H9 (cell line): ENCODE results near the gene CMTM5. TPM values are rescaled to one million over a fixed set of nuclear protein-coding genes. Genes with fewer than 3 reads are reported as not detected.

Experiments
- DNase-seq: peaks from one replicate; pipeline ENCODE4 v3.0.0-alpha.2; 2017
- H2AFZ ChIP-seq: one replicate; pipeline ENCODE4 v1.6.1; 2013; ENCODE audit warnings: mild to moderate bottlenecking, low read length, control low read depth, moderate library complexity
- H2AK5ac ChIP-seq: 2 replicates; pipeline ENCODE4 v1.6.1; 2013; ENCODE audit warnings: low read length, control low read depth, mixed read lengths; ENCODE audit not compliant: insufficient read length
- H2BK120ac ChIP-seq: one replicate; pipeline ENCODE4 v1.6.1; 2013; ENCODE audit warnings: low read depth, mild to moderate bottlenecking, low read length, control low read depth, inconsistent platforms; ENCODE audit not compliant: poor library complexity, severe bottlenecking
- H2BK12ac ChIP-seq: 2 replicates; pipeline ENCODE4 v1.6.1; 2013; ENCODE audit warnings: low read length, control low read depth, mixed read lengths, low read depth; ENCODE audit not compliant: insufficient read length
- H2BK15ac ChIP-seq: 2 replicates; pipeline ENCODE4 v1.6.1; 2013; ENCODE audit warnings: low read depth, low read length, control low read depth
- H2BK20ac ChIP-seq: one replicate; pipeline ENCODE4 v1.6.1; 2013; ENCODE audit warnings: low read depth, mild to moderate bottlenecking, low read length, control low read depth, inconsistent platforms; ENCODE audit not compliant: poor library complexity, severe bottlenecking
- H2BK5ac ChIP-seq: 2 replicates; pipeline ENCODE4 v1.6.1; 2013; ENCODE audit warnings: low read length, control low read depth, mixed read lengths; ENCODE audit not compliant: insufficient read length
- H3K14ac ChIP-seq: 2 replicates; pipeline ENCODE4 v1.6.1; 2013; ENCODE audit warnings: low read length, control low read depth; ENCODE audit not compliant: insufficient read depth
- H3K18ac ChIP-seq: 2 replicates; pipeline ENCODE4 v1.6.1; 2013; ENCODE audit warnings: low read depth, mild to moderate bottlenecking, mixed read lengths, low read length, control low read depth; ENCODE audit not compliant: insufficient read length
- H3K23ac ChIP-seq: 2 replicates; pipeline ENCODE4 v1.6.1; 2013; ENCODE audit warnings: low read length, control low read depth, mixed read lengths, low read depth; ENCODE audit not compliant: insufficient read length
- H3K23me2 ChIP-seq: 2 replicates; pipeline ENCODE4 v1.6.1; 2013; ENCODE audit warnings: low read depth, mild to moderate bottlenecking, mixed read lengths, low read length, control low read depth; ENCODE audit not compliant: insufficient read length, poor library complexity, severe bottlenecking
- H3K27ac ChIP-seq: 2 replicates; pipeline ENCODE4 v1.5.1; 2013; ENCODE audit warnings: low read length, control low read depth, mixed read lengths, low read depth; ENCODE audit not compliant: insufficient read length
- H3K27me3 ChIP-seq: 2 replicates; pipeline ENCODE4 v1.6.1; 2013; ENCODE audit warnings: low read length, control low read depth, inconsistent platforms; ENCODE audit not compliant: insufficient read depth
- H3K4ac ChIP-seq: 2 replicates; pipeline ENCODE4 v1.6.1; 2013; ENCODE audit warnings: low read depth, mild to moderate bottlenecking, control low read depth, inconsistent platforms, low read length, moderate library complexity
- H3K4me1 ChIP-seq: 2 replicates; pipeline ENCODE4 v1.6.1; 2013; ENCODE audit warnings: low read length, control low read depth, inconsistent platforms; ENCODE audit not compliant: insufficient read depth
- H3K4me2 ChIP-seq: 2 replicates; pipeline ENCODE4 v1.6.1; 2013; ENCODE audit warnings: low read length, control low read depth, mixed read lengths; ENCODE audit not compliant: insufficient read length, insufficient read depth
- H3K56ac ChIP-seq: 2 replicates; pipeline ENCODE4 v1.6.1; 2013; ENCODE audit warnings: low read depth, mild to moderate bottlenecking, mixed read lengths, low read length, control low read depth; ENCODE audit not compliant: insufficient read length
- H3K79me1 ChIP-seq: 2 replicates; pipeline ENCODE4 v1.6.1; 2013; ENCODE audit warnings: low read depth, mild to moderate bottlenecking, moderate library complexity, low read length, control low read depth, inconsistent platforms; ENCODE audit not compliant: insufficient read depth, poor library complexity, severe bottlenecking
- H3K79me2 ChIP-seq: 2 replicates; pipeline ENCODE4 v1.6.1; 2013; ENCODE audit warnings: low read length, control low read depth, inconsistent platforms; ENCODE audit not compliant: insufficient read depth
- H3K9ac ChIP-seq: 2 replicates; pipeline ENCODE4 v1.6.1; 2013; ENCODE audit warnings: low read length, control low read depth, mixed read lengths; ENCODE audit not compliant: insufficient read length; ENCODE audit errors: extremely low read depth
- H3K9me3 ChIP-seq: one replicate; pipeline ENCODE4 v1.6.1; 2013; ENCODE audit warnings: low read depth, low read length, inconsistent platforms; ENCODE audit not compliant: control insufficient read depth
- H3T11ph ChIP-seq: one replicate; pipeline ENCODE4 v1.6.1; 2013; ENCODE audit warnings: mild to moderate bottlenecking, low read length, control low read depth, inconsistent platforms
- H4K20me1 ChIP-seq: one replicate; pipeline ENCODE4 v1.6.1; 2013; ENCODE audit not compliant: control insufficient read depth, insufficient read length, insufficient read depth
- H4K5ac ChIP-seq: 2 replicates; pipeline ENCODE4 v1.6.1; 2013; ENCODE audit warnings: low read depth, mild to moderate bottlenecking, mixed read lengths, low read length, control low read depth; ENCODE audit not compliant: insufficient read length
- H4K8ac ChIP-seq: replicated peaks from 2 replicates; pipeline ENCODE4 v1.6.1; 2013; ENCODE audit warnings: low read length, control low read depth, mixed read lengths, low read depth; ENCODE audit not compliant: insufficient read length
- H4K91ac ChIP-seq: 2 replicates; pipeline ENCODE4 v1.6.1; 2013; ENCODE audit warnings: low read depth, mild to moderate bottlenecking, moderate library complexity, mixed read lengths, low read length, control low read depth; ENCODE audit not compliant: insufficient read length
- H3K27ac Mint-ChIP-seq, 3 experiments: 2 replicates in 2 of 3; 3 replicates in 1 of 3; pipeline ENCODE4 v1.8.0; 2020 to 2021; ENCODE audit warnings: mixed read lengths in 3 of 3, mild to moderate bottlenecking in 1 of 3, moderate library complexity in 1 of 3
- H3K27me3 Mint-ChIP-seq: 2 replicates; pipeline ENCODE4 v1.8.0; 2021; ENCODE audit warnings: low read depth, mild to moderate bottlenecking, moderate library complexity, mixed read lengths
- H3K36me3 Mint-ChIP-seq, 3 experiments: 2 replicates in 2 of 3; 3 replicates in 1 of 3; pipeline ENCODE4 v1.8.0; 2020 to 2021; ENCODE audit warnings: low read depth in 3 of 3, mixed read lengths in 3 of 3; ENCODE audit not compliant: insufficient read depth in 1 of 3
- H3K4me1 Mint-ChIP-seq, 2 experiments: 2 replicates each; pipeline ENCODE4 v1.8.0; 2020; ENCODE audit warnings: mixed read lengths in 2 of 2
- H3K4me3 Mint-ChIP-seq, 2 experiments: 2 replicates in 1 of 2; 3 replicates in 1 of 2; pipeline ENCODE4 v1.8.0; 2020 to 2021; ENCODE audit warnings: mild to moderate bottlenecking in 2 of 2, mixed read lengths in 2 of 2, moderate library complexity in 1 of 2
- H3K9me3 Mint-ChIP-seq, 2 experiments: 2 replicates in 1 of 2; 3 replicates in 1 of 2; pipeline ENCODE4 v1.8.0; 2020; ENCODE audit warnings: mild to moderate bottlenecking in 2 of 2, mixed read lengths in 2 of 2, moderate library complexity in 1 of 2
- CTCF ChIP-seq: fragments of 200-600 bp; sonication (generic); conservative IDR thresholded peaks from 3 replicates; pipeline ENCODE4 v1.8.0; 2021; ENCODE audit warnings: antibody characterized with exemption, mild to moderate bottlenecking
- WGBS: extraction: QIAGEN DNeasy Blood & Tissue Kit; methylation state at CpG from one replicate; pipeline ENCODE4 v1.1.7; 2013; ENCODE audit warnings: missing lambda C conversion rate, low lambda C conversion rate, mixed read lengths; ENCODE audit not compliant: insufficient read length; ENCODE audit errors: extremely low coverage; 5-methylcytosine and 5-hydroxymethylcytosine counted together
- total RNA-seq: library from RNA; stranded (reverse); gene quantifications from 2 replicates; pipeline ENCODE4 v1.2.1, GENCODE V29; 2021

CMTM5 gene
- total RNA-seq, 1 experiment from 2014 or later = not detected

GRCh38 chr14:23380197-23380914 is 3.5 kb downstream of the CMTM5 start:
- peak; percentile 2; the same call in 1 of the 3 replicates for TF ChIP-seq CTCF
- Histone ChIP-seq H2BK120ac (no peak overlapping the region), H3K4me1 (no peaks in the 10 kb centered on the region), H2AK5ac (no peak overlapping the region), H3K9ac (no peak overlapping the region), H3K27ac (no peak overlapping the region), H2BK5ac (no peak overlapping the region), H3K79me2 (no peaks in the 10 kb centered on the region), H3K4me2 (no peak overlapping the region), H4K20me1 (no peaks in the 10 kb centered on the region), H4K91ac (no peak overlapping the region), H3K23me2 (no peaks in the 10 kb centered on the region), H3K9me3 (no peaks in the 10 kb centered on the region), H3K23ac (no peak overlapping the region), H2AFZ (no peak overlapping the region), H2BK20ac (no peak overlapping the region), H3K18ac (no peak overlapping the region), H2BK15ac (no peak overlapping the region), H4K8ac (no peak overlapping the region), H3K4ac (no peak overlapping the region), H3T11ph (no peak overlapping the region), H4K5ac (no peak overlapping the region), H3K27me3 (no peaks in the 10 kb centered on the region; the same call in 1 of the 2 replicates), H3K56ac (no peak overlapping the region), H3K79me1 (no peaks in the 10 kb centered on the region), H2BK12ac (no peak overlapping the region), H3K14ac (no peak overlapping the region)
- H3K4me1 Mint-ChIP-seq = peaks cover 9 to 22% of the 10 kb centered on the region in 2 experiments
- H3K27me3 Mint-ChIP-seq = peaks cover 69% of the 10 kb centered on the region
- H3K27ac Mint-ChIP-seq = no peak overlapping the region
- no peak for DNase-seq
- H3K9me3 Mint-ChIP-seq = no peaks in the 10 kb centered on the region
- WGBS = no CpG with 5 or more reads among the region's 16 CpGs
- no peaks in the 10 kb centered on the region; a peak in 1 of 7 replicates for H3K36me3 Mint-ChIP-seq
- H3K4me3 Mint-ChIP-seq = no peak overlapping the region
